Measurements from ENCODE around the gene GGT7.

- TF ChIP-seq CTCF (IDR thresholded peaks at IDR 0.05) (no peak), POLR2AphosphoS5 (IDR thresholded peaks at IDR 0.05; ENCODE audit: low read depth, low read length) (no peak), SIN3A (IDR thresholded peaks at IDR 0.05; ENCODE audit: borderline replicate concordance, insufficient read depth, low read depth, low read length) (no peak), REST (IDR thresholded peaks at IDR 0.05; ENCODE audit: insufficient read depth in 1 of 2, low read depth in 2 of 2, low read length in 1 of 2) (no peak)
These were observed 30.5 kb downstream of the GGT7 start for GRCh38 chr20:34842143-34842542.
